Midbrain (tissue), 1 donor: ENCODE measurements around the gene DENND1A.
"Not testable (repeated sequence)": the region's sequence is repeated elsewhere in the genome, so short reads cannot be mapped to it uniquely, and the experiment has no call there.

ENCODE experiments used
- DNase-seq: peaks from one replicate; lab custom pipeline; 2025; lab: John Stamatoyannopoulos, UW

DENND1A gene

DNA sequence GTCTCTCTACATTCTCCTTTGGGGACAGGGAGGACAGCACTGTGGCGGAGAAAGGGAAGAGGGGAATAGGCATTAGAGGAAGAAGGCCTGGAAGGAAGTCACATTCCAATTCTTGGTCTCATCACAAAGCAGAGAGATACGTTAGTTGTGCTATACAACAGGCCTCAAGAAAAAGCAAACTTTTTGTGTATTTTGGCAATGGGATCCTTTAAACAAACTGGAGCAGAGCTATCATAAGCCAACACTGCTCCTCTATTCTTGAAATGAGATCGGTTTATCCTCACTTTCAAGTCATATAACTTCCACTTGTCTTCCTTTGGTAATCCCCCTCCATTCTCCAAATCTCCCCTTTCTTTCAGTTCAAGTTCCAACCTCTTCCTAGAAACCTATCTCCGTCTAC is 6.5 kb downstream of the DENND1A start:
- DNase-seq = no peak

DNA sequence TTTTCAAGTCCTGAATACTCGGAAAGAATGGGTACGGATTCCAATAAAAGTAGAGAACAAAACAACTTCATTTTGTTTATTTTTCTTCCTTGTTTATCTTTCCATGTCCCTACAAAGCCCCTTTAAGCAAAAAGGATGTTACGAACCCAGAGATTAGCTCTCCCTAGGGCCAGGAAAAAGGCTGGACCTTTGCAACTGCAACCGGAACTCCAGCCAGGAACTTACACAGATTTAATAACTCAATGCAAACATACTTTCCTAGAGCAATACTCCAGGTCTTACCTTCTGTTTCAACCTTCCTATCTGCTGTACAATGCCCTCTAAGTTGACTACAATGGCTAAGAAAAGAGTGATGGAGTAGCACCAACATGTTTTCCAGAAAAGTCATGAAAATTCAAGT is 7.0 kb downstream of the DENND1A start:
- DNase-seq = no peak

DNA sequence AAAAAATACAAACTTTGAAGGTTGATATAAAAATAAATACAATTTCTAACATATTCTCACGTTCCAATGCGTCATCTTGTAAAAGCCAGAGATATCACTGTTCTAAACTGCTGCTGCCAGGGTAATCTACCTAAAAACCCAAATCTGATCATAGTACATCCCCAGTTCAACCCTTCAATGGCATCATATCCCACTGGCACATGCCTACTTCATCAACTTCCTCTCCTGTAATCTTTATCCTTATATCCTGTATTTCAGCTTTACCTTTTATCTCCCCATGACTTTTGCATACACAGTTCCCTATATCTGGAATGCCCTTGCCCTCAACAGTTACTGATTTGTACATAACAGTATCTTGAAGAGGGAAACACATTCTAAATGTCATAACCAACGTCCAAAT is 7.5 kb downstream of the DENND1A start:
- no peak for DNase-seq

DNA sequence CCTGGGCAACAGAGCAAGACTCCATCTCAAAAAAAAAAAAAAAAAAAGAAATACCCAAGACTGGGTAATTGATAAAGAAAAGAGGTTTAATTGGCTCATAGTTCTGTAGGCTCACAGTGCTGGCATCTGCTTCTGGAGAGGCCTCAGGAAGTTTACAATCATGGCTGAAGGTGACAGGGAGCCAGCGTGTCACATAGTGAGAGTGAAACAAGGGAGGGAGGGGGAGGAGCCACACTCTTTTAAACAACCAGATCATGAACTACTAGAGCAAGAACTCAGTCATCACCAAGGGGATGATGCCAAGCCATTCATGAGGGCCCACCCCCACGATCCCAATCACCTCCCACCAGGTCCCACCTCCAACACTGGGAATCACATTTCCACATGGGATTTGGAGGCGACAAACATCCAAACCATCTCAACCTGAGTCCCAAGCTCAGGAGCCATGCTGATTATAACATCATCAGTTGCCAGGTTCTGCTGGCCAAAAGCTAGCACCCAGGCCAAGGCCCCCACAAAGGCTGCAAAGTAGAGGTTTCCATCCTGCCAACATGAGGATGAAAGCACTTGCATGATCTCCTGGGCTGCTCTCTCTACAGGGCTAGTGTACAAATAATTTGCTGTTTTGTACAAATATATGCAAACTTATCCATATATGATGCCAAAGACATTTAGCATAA is 15.3 kb downstream of the DENND1A start:
- DNase-seq = no peak

DNA sequence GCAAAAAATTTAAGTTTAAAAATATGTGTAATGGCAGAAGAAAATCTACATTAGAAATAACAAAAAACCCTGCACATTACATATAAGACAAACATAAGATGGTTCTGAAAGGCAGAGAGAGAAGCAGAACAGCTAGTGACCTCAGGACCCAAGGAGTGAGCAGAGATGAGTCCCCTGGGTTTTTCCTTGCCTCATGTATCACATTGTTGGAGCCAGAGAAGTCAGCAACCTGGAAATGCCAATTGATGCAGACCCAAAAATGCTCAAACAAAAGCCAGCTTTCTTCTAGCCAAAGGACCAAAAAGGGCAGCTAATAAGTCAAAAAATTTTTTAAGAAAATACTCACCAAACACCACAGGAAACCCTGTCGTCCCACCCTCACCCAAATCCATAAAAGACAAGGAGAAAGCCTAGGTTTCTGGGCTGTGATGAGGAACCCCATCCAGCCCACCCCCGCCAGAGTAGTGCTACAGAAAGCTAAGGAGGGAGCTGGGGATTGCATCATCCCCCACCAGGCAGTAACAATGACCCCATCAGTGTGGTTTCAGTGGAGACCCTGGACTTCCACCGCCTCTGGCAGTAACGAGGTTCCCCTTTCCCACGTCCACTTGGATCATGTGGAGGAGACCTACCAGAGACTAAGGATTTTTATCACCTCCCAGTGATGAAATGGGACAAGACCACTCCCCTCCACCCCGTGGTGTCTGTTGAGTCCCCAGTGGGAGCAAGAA is 17.6 kb downstream of the DENND1A start:
- DNase-seq = no peak

DNA sequence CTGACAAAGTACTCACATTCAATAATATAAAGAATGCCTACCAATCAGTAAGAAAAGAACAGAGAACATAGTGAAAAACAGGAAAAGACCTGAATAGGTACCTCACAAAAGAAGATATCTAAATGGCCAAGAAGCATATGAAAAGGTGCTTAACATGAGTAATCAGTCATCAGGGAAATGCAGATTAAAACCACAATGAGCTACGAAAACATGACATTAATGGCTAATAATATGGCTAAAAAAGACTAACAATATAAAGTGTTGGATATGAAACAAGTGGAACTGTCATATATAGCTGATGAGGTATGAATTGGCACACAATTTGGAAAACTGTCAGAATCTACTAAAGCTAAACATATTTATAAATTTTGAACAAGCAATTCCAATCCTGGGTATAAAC is 18.9 kb downstream of the DENND1A start:
- DNase-seq = no peak

DNA sequence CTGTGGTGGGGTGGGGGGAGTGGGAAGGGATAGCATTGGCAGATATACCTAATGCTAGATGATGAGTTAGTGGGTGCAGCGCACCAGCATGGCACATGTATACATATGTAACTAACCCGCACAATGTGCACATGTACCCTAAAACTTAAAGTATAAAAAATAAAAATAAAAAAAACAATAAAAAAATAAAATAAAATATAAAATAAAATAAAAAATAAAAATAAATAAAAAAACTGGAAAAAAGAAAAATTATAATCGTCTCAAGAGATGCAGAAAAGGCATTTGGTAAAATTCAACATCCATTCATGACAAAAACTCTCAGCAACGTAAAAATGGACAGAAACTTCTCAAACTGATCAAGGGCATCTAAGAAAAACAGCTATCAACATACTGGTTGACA is 20.7 kb downstream of the DENND1A start:
- DNase-seq = not testable (repeated sequence)

DNA sequence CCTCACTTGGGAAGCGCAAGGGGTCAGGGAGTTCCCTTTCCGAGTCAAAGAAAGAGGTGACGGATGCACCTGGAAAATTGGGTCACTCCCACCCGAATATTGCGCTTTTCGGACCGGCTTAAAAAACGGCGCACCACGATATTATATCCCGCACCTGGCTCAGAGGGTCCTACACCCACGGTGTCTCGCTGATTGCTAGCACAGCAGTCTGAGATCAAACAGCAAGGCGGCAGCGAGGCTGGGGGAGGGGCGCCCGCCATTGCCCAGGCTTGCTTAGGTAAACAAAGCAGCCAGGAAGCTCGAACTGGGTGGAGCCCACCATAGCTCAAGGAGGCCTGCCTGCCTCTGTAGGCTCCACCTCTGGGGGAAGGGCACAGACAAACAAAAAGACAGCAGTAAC is 26.4 kb downstream of the DENND1A start:
- DNase-seq = not testable (repeated sequence)

DNA sequence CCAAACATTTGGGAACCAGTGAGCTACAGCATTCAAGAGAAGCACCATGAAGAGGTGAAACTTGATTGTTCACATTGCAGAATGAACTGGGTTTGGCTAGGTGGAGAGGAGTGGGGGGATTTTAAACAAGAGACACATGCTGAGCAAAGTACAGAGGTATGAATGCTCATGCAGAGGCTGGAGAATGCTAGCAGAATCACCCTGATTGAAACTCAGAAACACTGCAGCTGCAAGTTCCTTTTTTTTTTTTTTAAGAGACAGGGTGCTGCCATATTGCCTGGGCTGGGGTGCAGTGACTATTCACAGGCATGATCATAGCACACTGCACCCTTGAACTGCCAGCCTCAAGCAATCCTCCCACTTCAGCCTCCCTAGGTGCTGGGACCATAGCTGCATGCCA is 35.1 kb downstream of the DENND1A start:
- DNase-seq = no peak

DNA sequence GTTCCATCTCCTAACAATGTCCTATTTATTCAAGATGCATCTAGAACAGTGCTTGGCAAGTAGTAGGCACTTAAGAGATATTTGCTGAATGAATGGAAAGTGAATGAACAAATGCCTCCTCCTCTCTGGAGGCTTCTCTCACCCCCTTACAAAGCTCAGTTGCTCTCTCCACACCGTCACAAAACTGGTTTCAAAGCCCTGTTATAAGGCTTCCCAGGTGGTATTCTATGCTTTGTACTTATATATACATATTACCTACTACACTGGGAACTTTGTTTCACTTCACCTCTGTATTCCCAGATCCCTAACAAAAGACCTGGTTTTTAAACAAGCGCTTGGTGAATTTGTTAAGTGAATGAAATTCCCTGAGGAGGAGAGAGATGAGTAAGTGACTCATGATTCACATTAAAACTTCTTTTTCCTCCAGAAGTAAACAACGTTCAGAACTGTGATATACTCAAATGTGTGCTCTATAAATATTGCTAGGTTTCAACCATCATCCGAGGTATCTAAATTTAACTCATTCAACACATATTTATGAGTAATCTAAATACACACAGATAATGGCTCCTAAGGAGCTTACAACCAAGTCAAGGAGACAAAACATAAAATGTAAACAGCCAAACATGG is 36.0 kb downstream of the DENND1A start:
- no peak for DNase-seq

DNA sequence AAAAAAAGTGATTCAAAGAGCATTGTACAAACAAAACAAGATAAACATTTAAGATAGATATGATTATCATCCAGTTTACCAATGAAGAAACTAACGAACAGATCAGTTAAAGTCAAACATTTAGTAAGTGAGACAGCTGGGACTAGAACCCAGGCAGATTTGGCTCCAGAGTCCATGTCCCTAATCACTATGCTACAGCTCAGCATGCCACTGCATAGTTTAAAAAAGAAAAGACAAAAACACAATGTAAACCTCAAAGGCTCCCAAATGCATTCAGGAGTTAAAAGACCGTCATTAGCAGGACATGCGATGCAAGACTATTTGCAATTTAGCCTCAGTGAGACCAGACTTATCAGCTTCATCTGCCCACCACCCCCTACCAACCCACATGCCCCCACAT is 36.8 kb downstream of the DENND1A start:
- no peak for DNase-seq

DNA sequence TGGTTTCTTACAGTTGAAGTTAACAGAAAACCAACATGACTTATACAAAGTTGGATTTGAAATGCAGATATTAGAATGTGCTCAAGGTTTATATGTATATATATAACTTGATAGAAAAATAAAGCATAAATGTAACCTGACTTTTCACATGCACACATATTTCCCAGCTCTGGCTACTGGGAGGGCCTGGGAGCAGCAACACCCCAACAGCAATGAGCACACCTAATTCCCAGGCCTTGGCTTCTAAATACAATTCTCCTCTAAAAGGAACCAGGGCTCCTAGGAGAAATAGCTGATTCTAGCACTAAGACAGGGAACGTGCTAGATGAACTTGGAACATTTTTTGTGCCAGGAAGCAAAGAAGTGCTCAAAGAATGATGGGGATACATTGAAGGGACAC is 42.1 kb downstream of the DENND1A start:
- no peak for DNase-seq

DNA sequence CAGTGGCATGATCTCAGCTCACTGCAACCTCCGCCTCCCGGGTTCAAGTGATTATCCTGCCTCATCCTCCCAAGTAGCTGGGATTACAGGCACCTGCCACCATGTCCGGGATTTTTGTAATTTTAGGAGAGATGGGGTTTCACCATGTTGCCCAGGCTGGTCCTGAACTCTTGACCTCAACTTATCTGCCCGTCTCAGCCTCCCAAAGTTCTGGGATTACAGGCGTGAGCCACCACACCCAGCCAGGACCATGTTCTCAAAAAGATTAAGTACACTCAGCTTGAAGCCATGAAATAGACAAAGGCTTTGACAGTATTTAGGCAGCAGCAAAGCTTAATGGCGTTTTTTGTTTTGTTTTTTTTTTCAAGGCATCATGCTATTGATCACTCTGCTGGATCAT is 44.1 kb downstream of the DENND1A start:
- DNase-seq = not testable (repeated sequence)

DNA sequence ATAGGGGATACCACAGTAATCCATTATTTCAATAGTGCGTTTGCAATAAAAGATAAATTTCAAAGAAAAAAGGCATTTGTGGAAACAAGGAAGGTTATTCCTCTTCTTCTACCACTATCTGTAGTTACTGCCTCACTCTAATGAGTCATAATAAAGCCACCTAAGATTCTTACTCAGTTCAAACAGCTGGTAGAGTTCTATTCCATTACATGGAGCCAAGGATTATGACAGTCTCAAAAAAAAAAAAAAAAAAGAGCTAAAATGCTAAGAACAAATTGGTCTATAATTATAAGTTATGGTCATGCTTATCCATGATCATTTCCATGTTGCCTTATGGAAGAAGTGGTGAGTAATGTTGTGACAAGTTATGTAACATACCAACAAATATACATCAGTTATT is 46.3 kb downstream of the DENND1A start:
- no peak for DNase-seq

DNA sequence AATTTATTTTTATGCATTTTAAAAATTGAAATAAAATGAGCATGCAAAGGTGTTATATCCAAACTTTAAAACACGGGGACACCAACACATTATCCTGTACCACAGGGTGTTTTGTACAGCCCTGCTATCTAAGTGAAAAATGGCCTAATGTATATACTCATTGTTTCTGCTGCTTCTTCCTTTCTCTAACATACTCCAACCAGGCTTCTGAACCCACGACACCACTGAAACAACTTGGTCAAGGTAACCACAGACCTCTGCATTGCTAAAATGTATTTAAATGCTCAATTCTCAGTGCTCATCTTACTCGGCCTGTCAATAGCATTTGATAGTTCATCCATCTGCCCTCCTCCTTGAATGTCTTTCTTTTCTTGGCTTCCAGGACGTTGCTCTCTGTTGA is 48.3 kb downstream of the DENND1A start:
- DNase-seq = no peak

DNA sequence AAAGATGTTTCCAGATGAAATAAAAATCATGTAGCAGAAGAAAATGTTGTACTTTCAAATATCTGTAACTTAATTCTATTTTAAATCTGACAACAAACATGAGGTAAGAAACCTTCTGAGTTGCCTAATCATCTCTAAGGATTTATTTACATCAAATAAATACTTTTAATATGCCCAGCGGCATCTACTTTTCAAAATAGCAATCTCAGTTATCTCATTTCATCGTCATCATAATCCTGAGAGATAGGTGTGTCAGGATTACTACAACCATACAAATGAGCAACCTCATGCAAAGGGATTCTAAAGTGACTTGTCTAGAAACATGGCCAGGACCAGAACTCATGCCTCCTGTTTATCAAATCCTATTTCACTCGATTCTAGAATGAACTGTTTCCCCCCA is 49.5 kb downstream of the DENND1A start:
- no peak for DNase-seq

DNA sequence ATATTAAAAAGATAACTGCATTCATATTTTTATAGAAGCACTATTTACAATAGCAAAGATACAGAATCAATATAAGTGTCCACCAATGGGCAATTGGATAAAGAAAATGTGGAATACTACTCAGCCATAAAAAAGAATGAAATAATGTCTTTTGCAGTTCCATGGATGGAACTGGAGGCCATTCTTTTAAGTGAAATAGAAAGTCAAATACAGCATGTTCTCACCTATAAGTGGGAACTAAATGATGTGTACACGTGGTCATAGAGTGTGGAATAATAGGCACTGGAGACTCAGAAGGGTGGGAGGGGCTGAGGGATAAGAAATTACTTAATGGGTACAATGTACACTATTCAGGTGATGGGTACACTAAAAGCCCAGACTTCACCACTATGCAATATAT is 53.2 kb downstream of the DENND1A start:
- DNase-seq = no peak

DNA sequence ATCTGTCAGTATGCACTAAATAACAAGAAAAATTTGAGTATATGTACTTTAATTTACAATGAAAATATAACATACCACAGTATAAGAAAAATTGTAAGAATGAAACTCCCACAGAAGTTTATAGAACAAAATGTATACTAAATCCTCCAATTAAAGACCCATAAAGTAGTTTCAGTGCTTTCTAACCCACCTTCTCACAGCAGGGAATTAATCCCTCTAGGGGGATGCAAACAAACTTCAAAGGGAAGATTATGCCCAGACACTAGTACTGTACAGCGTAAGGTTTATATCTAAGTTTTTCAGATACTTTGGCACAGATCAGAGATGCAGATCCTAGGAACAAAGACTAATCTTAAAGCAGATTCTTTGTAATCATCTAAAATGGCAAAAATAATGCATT is 57.2 kb downstream of the DENND1A start:
- DNase-seq = no peak

DNA sequence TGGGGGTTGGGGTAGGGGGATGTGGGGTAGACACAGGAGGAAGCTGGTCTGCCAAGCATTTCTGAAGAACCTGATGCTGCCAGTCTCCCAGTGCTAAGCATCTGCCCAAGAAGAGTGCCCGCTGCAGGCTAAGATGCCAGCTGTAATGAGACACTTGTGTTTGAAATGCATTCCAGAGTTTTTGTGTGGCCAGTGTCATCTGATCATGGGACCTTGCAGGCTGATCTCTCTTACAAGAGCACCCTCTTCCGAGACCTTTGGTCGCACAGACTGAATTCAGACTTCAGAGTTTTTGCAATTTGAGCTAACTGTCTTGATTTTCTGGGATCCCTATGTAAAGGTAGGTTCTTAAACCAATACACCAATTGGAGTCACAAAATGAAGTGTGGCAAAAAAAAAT is 58.1 kb downstream of the DENND1A start:
- DNase-seq = peak; percentile 55

DNA sequence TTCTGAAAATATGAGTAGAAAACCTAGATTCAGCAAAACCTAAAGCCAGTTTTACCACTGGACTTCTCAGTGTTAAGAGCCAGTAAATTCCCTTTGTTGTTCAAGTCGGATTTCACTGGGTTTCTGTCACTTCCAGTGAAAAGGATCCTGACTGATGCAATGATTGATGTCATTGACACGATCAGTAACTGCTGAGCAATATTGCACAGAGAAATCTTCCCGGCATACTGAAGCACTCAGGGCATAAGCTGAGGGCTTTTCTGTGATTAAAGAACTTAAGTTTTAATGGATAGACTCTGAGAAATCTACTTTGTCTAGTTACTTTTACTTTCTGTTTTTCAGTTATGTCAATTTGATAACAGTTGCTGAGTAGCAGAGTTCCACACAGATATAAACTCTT is 61.9 kb downstream of the DENND1A start:
- DNase-seq = no peak

DNA sequence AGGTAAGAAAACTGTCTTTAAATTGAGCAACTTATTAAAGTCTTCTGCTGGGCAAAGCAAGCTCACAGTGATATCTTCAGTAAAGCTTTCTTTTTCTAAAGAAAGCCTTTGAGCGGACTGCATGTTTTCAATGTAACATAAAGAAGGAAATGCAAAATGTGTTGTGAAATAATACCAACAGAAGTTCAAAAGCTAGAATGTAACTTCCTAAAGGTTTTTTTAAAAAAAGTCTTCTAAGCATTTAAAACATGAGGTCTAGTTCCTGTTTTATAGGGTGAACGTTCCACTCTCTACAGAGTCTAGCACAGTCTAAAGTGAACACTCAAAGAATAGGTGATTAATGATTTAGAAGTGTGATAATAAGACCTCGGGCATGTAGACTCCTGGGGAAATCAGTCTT is 62.9 kb downstream of the DENND1A start:
- no peak for DNase-seq

DNA sequence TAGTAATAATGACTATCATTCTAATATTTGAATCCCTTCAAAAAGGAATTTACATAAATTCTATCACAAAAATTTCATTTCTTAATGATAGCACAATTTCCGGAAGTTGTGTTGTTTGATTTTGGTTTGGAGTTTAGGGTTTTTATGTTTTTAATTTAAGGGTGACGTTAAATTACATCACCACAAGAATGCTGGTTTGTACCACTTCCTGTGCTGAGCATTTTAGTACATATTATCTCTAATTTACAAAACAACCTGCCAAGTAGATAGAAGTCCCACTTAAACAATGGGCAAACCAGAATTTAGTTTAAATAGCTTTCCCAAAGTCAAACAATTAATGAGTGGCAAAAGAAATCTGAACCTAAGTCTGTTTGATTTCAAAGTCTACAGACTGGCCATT is 63.4 kb downstream of the DENND1A start:
- DNase-seq = no peak

DNA sequence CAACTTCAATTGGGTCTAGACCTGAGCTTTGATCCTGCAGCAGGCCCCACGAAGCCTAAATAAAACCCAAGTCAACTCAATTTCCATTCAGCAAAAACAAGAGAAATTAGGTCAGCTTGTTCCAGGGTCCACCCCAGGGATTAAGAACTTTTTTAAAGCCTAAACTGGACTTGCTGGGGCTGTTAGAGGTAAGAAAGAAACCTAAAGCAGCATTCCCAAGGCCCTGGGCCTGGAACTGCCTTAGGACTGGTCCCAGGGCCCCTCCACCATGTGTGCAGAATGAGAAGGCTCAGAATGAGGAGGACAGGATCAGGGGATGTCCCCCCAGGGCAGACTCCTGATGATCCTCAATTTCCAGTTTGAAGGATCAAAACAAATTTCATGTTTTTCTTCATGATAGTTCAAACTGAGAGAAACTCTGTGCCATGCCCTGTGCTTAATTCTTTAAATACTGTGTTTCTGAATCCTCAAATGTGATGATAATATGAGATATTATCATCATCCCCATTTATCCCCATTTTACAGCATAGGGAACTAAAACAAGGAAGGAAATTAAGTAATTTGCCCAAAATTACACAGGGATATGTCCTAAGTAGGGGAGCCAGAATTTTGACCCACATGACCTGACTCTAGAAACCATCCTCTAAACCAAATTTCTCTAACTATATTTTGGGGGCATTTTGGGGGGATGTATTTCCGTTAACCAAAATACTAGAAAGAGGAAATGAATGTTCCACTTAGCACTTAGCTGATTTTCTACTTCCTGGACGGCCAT is 64.5 kb downstream of the DENND1A start:
- DNase-seq = peak; percentile 4
